Midbrain (tissue), 1 donor: Measurements from ENCODE around the gene CX3CR1.

Experiments used
- DNase-seq: peaks from one replicate; lab custom pipeline; 2025; lab: John Stamatoyannopoulos, UW

The CX3CR1 gene

DNA sequence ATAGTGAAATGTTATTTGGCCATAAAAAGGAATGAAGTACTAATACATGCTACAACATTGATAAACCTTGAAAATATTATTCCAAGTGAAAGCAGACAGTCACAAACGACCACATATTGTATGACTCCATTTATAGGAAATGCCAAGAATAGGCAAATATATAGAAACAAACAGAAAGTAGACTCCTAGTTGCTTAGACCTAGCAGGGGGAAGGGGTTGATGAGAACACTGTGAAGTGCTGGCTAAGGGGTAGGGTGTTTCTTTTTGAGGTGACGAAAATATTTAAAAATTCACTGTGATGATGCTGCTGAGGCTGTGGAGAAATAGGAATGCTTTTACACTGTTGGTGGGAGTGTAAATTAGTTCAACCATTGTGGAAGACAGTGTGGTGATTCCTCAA is 56.9 kb downstream of the CX3CR1 start:
- DNase-seq = no peak

DNA sequence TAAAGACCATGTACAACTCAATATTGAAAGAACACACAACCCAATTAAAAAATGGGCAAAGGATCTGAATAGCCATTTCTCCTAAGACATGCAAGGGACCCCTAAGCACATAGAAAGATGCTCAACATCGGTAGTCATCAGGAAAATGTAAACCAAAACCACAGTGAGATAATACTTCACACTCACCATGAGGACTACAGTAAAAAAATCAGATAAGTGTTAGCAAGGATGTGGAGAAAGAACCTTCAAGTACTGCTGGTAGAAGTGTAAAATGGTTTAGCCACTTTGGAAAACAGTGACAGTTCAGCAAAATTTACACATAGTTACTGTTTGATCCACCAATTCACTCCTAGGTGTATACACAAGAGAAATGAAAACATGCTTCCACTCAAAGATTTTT is 57.4 kb downstream of the CX3CR1 start:
- DNase-seq = no peak

DNA sequence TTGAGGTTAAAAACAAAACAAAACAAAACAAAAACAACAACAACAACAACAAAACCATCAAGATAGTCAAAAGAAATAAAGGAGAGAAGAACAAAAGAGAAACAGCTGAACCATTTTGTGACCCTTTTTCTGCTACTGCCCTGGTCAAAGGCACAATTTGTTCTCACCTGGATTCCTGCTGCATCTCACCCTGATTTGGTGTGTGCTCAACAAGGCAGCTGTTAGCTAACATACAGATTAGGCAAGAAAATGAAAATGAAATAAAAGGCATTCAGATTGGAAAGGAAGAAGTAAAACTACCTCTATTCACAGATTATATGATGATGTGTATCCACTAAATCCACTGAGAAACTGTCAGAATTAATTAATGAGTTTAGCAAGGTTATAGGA is 58.7 kb downstream of the CX3CR1 start:
- DNase-seq = no peak

DNA sequence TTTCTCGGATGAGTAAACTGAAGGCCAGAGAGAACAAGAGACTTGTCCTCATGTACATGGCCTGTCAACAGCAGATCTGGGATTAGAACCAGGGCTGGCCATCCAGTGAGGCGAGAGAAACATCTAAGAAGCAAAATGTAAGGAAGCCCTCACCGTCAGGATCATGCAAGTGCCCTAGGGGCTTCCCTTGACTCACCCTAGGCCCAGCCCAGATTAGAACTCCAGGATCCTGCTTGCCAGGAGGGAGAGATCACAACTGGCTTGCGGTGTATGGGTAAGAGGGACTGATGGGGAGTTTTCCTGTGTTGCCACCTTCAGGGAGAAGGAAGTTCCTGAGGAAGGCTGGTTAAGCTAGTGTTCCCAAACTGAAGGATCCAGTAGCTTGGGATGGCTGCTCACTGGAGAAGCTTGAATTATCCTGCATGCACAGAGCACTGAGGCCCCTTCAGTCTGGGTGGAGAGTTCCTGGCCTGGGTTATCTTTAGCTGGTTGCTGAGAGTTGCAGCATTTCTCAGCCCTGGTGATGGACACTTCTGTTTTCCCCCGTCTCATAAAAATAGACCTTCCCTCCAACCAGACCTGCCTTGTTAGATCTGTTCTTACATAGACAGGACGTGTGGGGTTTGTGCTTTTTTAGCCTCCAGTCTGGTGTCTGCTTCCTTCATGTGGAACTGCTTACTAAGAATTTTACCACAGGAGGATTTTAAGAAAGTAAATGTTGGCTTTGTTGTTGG is 59.3 kb downstream of the CX3CR1 start:
- peak; percentile 54 for DNase-seq

DNA sequence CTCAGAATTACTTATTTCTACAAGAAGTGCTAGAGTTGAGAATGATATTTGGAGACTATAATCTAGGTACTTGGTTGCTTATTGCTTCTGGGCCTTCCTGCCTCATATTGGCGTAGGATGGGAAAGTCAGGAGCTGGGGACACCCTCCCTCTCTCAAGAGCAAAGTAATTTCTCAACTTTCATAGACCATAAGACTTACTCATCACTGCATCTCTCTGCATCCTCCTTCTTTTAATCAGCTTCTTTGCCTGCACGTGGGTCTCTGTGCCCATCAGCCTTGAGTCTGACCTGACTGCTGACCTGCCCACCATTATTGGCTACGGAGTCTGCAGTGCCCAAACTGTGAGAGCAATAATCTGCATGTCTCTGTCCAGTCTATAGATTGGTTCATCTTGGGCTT is 60.1 kb downstream of the CX3CR1 start:
- DNase-seq = no peak

DNA sequence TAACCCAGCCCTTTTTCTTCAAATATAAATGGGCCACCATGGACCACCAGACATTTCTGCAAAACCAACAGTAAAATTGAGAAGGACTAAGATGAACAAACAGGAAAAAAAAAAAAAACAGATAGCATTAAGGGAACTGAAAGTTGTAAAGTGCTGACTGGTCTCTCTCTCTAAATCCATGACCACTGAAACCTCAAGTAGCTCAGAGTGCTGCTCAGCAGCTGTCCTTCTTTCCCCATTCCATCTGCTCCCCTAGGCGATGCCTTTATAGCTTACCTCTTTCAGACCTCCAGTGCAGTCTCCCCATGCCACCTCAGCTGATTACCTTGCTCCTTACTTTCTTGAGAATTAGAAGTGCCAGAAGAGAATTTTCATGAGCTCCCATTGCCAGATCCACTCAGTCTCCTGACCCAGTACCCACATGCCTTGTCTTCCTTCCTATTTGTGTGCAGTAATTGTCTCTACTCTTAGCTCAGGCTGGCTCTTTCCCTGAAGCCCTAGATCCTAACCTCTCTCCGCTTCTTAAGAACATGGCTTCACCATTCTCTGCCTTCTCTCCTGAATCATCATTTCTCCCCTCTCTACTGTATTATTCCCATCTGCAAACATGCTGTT is 63.6 kb downstream of the CX3CR1 start:
- no peak for DNase-seq

DNA sequence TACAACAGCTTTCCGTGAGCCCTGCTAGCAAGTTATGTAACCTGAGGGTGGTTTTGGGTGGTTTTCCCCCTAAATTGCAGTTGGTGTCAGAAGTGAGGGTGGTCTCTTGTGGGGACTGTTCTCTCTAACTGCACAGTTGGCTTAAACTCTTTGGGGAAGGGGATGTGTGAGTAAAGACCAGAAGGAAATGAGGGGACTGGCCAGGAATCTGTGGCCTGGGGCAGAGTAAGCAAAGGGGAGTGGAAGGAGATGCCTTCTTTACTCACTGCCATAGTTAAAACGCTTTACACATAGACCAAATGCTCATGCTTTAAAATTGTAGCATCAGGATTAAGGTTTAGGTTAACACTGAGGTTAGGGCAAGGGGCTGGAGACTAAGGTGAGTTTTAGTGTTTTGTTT is 66.2 kb downstream of the CX3CR1 start:
- no peak for DNase-seq
